Vagina (tissue), 2 donors: ENCODE data around the gene PDK2.

Experiments used
- CTCF ChIP-seq, 3 experiments: fragments of 450-650 bp in 2 of 3; fragments of 200-600 bp in 1 of 3; sonication (generic) in 1 of 3; IDR thresholded peaks; one replicate each; pipeline ENCODE4 v1.5.1; 2017 to 2019; ENCODE audit warnings: antibody characterized with exemption in 3 of 3, mild to moderate bottlenecking in 2 of 3, moderate library complexity in 2 of 3
- POLR2A ChIP-seq, 2 donors: fragments of 450-650 bp; IDR thresholded peaks; one replicate each; pipeline ENCODE4 v1.6.1; 2017; ENCODE audit warnings: antibody characterized with exemption in 2 of 2, mild to moderate bottlenecking in 2 of 2, moderate library complexity in 2 of 2
- POLR2AphosphoS5 ChIP-seq, 2 donors: sonication (generic); formaldehyde crosslinking; IDR thresholded peaks; one replicate each; pipeline ENCODE4 v1.9.0; 2017; ENCODE audit warnings: antibody characterized with exemption in 2 of 2, mild to moderate bottlenecking in 2 of 2, low read depth in 1 of 2; ENCODE audit not compliant: insufficient read depth in 1 of 2

DNA sequence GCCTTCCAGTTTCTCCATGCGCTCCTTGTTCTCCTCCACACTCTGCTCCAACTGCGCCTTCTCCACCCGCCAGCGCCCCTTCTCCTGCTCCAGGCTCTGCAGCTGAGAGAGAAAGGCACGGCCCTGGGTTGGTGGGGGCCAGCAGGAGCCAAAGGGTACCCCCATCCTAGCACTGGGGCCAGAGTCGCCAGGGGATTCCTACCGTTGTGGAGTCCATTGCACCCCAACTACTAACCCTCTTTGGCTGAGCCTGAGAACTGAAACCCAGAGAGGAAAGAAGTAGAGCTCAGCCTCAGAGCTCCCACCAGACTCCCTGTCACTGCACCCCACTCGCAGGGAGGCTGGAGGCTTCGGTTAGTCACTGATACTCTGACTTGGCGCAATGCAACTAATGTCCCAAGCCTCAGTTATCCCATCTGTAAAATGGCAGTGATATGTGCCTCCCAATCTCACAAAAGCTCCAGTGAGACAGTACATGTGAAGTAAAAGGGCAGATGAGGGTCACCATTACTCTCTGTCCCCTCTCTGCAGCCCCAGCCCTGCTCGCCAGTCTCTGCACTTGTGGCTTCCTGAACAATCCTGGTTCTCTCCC lies 41.0 kb downstream of the PDK2 start:
- TF ChIP-seq CTCF (IDR thresholded peaks at IDR 0.05) (no peak), POLR2A (IDR thresholded peaks at IDR 0.05) (no peak), POLR2AphosphoS5 (IDR thresholded peaks at IDR 0.05; ENCODE audit: insufficient read depth in 1 of 2, low read depth in 1 of 2) (no peak)
